Natural killer cell treated with Interleukin-12 subunit alpha and Interleukin-12 subunit beta and Interleukin-15 and Interleukin-18, amount 100 ng/mL, for 72 hours (primary cell): ENCODE data around the gene PLXNA4. TPM values are rescaled to one million over a fixed set of nuclear protein-coding genes. Genes with fewer than 3 reads are reported as not detected.
A peak's percentile ranks its signal among the peaks of the same experiment; 100 is the strongest.

ENCODE experiments used
- ATAC-seq, 2 donors: fragments of 150-1000 bp; cut with Tn5 transposase in 1 of 2; sonication (Bioruptor Pico), chemical (Tn5 transposase) in 1 of 2; 2 replicates each; pipeline ENCODE4 v1.10.0; 2021
- DNase-seq: peaks from one replicate; pipeline ENCODE4 v3.0.0; 2022; ENCODE audit warnings: low spot score
- H3K27ac Mint-ChIP-seq, 2 donors: 1 replicate in 1 of 2; 2 replicates in 1 of 2; pipeline ENCODE4 v1.8.0; 2022; ENCODE audit warnings: mixed read lengths in 2 of 2, mild to moderate bottlenecking in 1 of 2, moderate library complexity in 1 of 2
- H3K27me3 Mint-ChIP-seq, 2 donors: 1 replicate in 1 of 2; 2 replicates in 1 of 2; pipeline ENCODE4 v1.8.0; 2022; ENCODE audit warnings: mixed read lengths in 2 of 2
- H3K36me3 Mint-ChIP-seq: one replicate; pipeline ENCODE4 v1.8.0; 2022; ENCODE audit warnings: mixed read lengths
- H3K4me1 Mint-ChIP-seq, 2 donors: 1 replicate in 1 of 2; 2 replicates in 1 of 2; pipeline ENCODE4 v1.8.0; 2022; ENCODE audit warnings: low read depth in 2 of 2, mixed read lengths in 2 of 2, mild to moderate bottlenecking in 1 of 2
- H3K4me3 Mint-ChIP-seq: one replicate; pipeline ENCODE4 v1.8.0; 2022; ENCODE audit warnings: mixed read lengths
- H3K9me3 Mint-ChIP-seq: 2 replicates; pipeline ENCODE4 v1.8.0; 2022; ENCODE audit warnings: mixed read lengths
- total RNA-seq, 2 donors: library from RNA; stranded (reverse); gene quantifications; one replicate each; pipeline ENCODE4 v1.2.3, GENCODE V29; 2022

The PLXNA4 gene
- total RNA-seq, 2 donors from 2014 or later = 0.14 to 0.21 TPM

GRCh38 chr7:132255898-132256297 is 320.4 kb downstream of the PLXNA4 start:
- no peak overlapping the region for H3K27ac Mint-ChIP-seq
- H3K4me3 Mint-ChIP-seq = no peak overlapping the region
- no peaks in the 10 kb centered on the region for H3K4me1 Mint-ChIP-seq
- no peaks in the 10 kb centered on the region for H3K36me3 Mint-ChIP-seq
- no peak for ATAC-seq
- H3K27me3 Mint-ChIP-seq = no peaks in the 10 kb centered on the region
- no peaks in the 10 kb centered on the region for H3K9me3 Mint-ChIP-seq
- DNase-seq = no peak

DNA sequence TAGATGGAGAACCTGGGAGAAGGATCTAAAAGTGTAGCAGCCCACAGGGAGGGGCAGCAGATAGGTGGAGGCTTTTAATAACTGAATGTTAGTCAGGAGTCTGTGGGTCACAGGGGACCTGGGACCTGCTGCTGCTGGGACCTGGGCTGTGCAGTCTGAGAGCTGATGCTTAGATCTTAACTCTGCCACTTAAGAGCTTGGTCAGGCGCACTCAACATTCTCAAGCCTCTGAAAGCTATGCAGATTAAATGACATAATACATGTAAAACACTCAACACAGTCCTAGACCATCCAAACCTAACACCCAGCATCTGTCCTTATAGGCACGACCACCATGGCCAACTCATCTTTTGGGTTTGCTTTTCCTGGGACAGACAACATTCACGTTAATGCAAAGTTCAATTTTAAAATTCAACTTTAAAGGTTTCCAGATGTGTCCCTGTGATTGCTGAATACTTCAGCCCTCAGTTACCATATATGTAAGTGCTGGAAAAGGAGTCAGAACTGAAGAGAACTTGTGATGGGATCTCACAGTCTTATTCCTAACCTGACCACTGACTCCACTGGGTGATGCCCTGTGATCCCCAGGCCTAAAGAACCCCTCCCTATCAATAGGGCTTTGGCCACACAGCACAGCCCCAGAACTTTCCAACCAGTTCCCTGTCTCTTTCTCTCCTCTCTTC is 321.0 kb downstream of the PLXNA4 start:
- Mint-ChIP-seq H3K4me1 (no peaks in the 10 kb centered on the region), H3K27me3 (peaks cover 0 to 2% of the 10 kb centered on the region in 2 donors), H3K27ac (no peak overlapping the region), H3K36me3 (no peaks in the 10 kb centered on the region), H3K4me3 (no peak overlapping the region), H3K9me3 (no peaks in the 10 kb centered on the region)
- DNase-seq (no peak), ATAC-seq (no peak)

- Mint-ChIP-seq H3K27ac (no peak overlapping the region), H3K27me3 (peaks cover 0 to 6% of the 10 kb centered on the region in 2 donors), H3K9me3 (no peaks in the 10 kb centered on the region), H3K36me3 (no peaks in the 10 kb centered on the region), H3K4me1 (no peaks in the 10 kb centered on the region), H3K4me3 (no peak overlapping the region)
- ATAC-seq (no peak), DNase-seq (no peak)
These were observed 321.8 kb downstream of the PLXNA4 start for GRCh38 chr7:132254455-132254854.

DNA sequence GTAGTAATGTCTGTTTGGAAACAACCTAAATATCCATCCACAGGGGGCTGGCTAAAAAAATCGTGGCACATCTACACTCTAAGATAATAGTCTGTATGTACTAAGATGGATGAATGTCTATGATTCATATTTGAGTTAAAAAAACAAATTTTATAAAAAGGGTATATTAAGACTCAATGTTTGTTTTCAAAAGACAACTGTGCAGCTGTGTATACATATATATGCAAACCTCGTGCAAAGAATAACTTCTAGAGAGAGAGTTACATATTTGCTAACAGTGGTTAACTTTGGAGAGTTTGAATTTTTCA is 323.5 kb downstream of the PLXNA4 start:
- Mint-ChIP-seq H3K4me3 (no peak overlapping the region), H3K36me3 (no peaks in the 10 kb centered on the region), H3K27ac (no peak overlapping the region), H3K9me3 (no peaks in the 10 kb centered on the region), H3K27me3 (peaks cover 0 to 13% of the 10 kb centered on the region in 2 donors), H3K4me1 (no peaks in the 10 kb centered on the region)
- no peak for DNase-seq
- ATAC-seq = no peak

DNA sequence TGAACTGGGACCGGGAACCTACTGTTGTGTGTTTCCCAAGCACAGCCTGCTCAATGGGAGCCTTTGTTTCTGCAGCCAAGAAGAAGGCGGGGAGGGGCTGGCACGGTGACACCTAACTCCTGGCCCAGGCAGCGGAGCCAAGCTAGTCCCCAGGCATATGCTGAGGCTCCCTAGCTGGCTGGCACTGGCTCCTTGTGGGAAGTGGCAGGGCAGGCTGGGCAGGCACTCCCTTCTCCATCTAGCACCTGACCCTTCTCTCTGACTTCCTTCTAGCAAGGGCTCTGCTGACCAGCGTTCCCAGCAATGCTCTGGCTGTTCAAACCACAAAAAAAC is 325.0 kb downstream of the PLXNA4 start:
- Mint-ChIP-seq H3K4me1 (no peaks in the 10 kb centered on the region), H3K9me3 (no peaks in the 10 kb centered on the region), H3K27ac (no peak overlapping the region), H3K27me3 (peaks cover 5 to 23% of the 10 kb centered on the region in 2 donors), H3K4me3 (no peak overlapping the region), H3K36me3 (peaks cover 5% of the 10 kb centered on the region)
- no peak for DNase-seq
- ATAC-seq = peak in 1 of 2 donors; percentile 15

DNA sequence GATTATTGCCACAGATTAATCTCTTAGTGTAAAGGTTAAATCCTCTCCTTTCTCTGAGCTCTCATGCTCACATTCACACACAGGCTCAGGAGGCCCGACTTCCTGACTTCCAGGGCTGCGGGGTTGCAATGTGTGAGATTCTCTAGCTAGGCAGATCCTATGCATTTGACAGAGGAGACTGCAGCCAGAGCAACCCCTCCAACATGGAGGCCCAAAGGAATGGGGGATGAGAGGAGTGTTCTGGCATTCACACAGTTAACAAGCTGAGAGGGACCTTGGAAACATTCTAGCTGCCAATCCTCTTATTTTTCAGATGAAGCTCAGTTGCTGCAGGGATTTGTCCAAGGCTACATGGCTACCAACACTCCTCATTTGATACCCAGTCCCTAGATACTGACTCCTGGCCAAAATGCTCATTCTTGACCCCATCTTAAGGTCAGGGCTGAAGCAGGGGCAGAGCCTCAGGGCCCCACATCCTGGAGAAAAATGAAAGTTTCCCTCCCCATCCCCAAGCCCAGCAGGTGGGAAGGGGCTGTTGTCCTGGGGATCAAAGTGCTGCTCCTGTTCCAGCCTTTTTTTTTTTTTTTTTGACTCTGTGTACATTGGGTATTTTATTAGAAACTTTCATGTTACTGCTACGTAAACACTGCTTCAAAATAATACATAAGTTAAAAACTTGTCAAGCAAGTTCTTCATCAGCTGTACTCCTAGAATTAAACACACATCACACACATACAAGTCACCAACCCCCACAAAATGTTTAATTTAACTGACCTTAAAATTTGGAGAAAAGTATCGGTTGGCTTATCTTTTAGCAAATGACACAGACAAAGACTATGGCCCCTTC is 325.6 kb downstream of the PLXNA4 start:
- H3K27ac Mint-ChIP-seq = no peak overlapping the region
- H3K36me3 Mint-ChIP-seq = peaks cover 6% of the 10 kb centered on the region
- no peaks in the 10 kb centered on the region for H3K9me3 Mint-ChIP-seq
- no peak overlapping the region for H3K4me3 Mint-ChIP-seq
- H3K4me1 Mint-ChIP-seq = no peaks in the 10 kb centered on the region
- no peak for ATAC-seq
- peaks cover 6 to 26% of the 10 kb centered on the region in 2 donors for H3K27me3 Mint-ChIP-seq
- DNase-seq = no peak

- Mint-ChIP-seq H3K27ac (no peak overlapping the region), H3K36me3 (peaks cover 9% of the 10 kb centered on the region), H3K27me3 (peaks cover 7 to 30% of the 10 kb centered on the region in 2 donors), H3K4me3 (no peak overlapping the region), H3K4me1 (no peaks in the 10 kb centered on the region), H3K9me3 (no peaks in the 10 kb centered on the region)
- ATAC-seq = no peak
- DNase-seq = no peak
These were observed 326.9 kb downstream of the PLXNA4 start for GRCh38 chr7:132249256-132249971.

- peaks cover 7 to 30% of the 10 kb centered on the region in 2 donors for H3K27me3 Mint-ChIP-seq
- H3K27ac Mint-ChIP-seq = no peak overlapping the region
- no peaks in the 10 kb centered on the region for H3K9me3 Mint-ChIP-seq
- peaks cover 9% of the 10 kb centered on the region for H3K36me3 Mint-ChIP-seq
- no peak overlapping the region for H3K4me3 Mint-ChIP-seq
- H3K4me1 Mint-ChIP-seq = no peaks in the 10 kb centered on the region
- no peak for ATAC-seq
- DNase-seq = no peak
These were observed 327.4 kb downstream of the PLXNA4 start for GRCh38 chr7:132248841-132249240.

- Mint-ChIP-seq H3K9me3 (no peaks in the 10 kb centered on the region), H3K27me3 (peaks cover 7 to 30% of the 10 kb centered on the region in 2 donors), H3K36me3 (peaks cover 9% of the 10 kb centered on the region), H3K4me3 (no peak overlapping the region), H3K4me1 (no peaks in the 10 kb centered on the region), H3K27ac (no peak overlapping the region)
- no peak for ATAC-seq
- DNase-seq = no peak
These were observed 328.2 kb downstream of the PLXNA4 start for GRCh38 chr7:132247995-132248618.

- no peaks in the 10 kb centered on the region for H3K9me3 Mint-ChIP-seq
- peaks cover 7 to 30% of the 10 kb centered on the region in 2 donors for H3K27me3 Mint-ChIP-seq
- no peaks in the 10 kb centered on the region for H3K4me1 Mint-ChIP-seq
- H3K4me3 Mint-ChIP-seq = no peak overlapping the region
- ATAC-seq (no peak), DNase-seq (no peak)
- H3K36me3 Mint-ChIP-seq = peaks cover 9% of the 10 kb centered on the region
- no peak overlapping the region for H3K27ac Mint-ChIP-seq
These were observed 329.7 kb downstream of the PLXNA4 start for GRCh38 chr7:132246591-132246990.

- Mint-ChIP-seq H3K27me3 (peaks cover 7 to 30% of the 10 kb centered on the region in 2 donors), H3K9me3 (no peaks in the 10 kb centered on the region), H3K4me1 (no peaks in the 10 kb centered on the region), H3K27ac (no peak overlapping the region), H3K36me3 (peaks cover 9% of the 10 kb centered on the region), H3K4me3 (no peak overlapping the region)
- no peak for ATAC-seq
- DNase-seq = no peak
These were observed 330.7 kb downstream of the PLXNA4 start for GRCh38 chr7:132245539-132245938.

DNA sequence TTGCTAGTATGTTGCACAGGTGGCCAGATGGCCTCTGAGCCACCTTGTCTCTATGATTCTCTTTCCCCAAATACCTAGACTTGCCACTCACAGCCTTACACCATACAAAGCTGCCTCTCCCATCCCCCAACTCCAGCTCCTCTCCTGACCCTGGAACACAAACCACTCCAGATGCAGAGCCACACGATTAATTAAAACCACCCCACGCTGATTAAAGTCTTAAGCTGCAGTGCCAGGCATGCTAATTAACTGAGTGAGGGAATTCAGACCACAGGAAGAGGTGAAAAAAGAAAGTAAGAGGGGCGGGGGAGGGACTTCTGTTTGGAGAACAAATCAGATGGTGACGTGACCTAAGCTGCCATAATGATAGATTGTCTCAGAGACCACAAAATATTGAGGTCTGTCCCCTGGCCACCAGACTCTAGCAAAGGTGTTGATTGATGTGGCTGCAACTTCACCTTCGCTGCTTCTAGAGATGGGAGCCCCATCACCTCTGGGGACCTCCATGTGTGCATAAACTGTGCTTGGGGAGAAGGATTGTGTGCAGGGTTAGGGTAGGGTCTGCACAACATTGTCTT is 331.3 kb downstream of the PLXNA4 start:
- no peak overlapping the region for H3K27ac Mint-ChIP-seq
- no peak overlapping the region for H3K4me3 Mint-ChIP-seq
- peaks cover 9% of the 10 kb centered on the region for H3K36me3 Mint-ChIP-seq
- H3K4me1 Mint-ChIP-seq = no peaks in the 10 kb centered on the region
- H3K9me3 Mint-ChIP-seq = no peaks in the 10 kb centered on the region
- no peak for DNase-seq
- H3K27me3 Mint-ChIP-seq = peaks cover 7 to 25% of the 10 kb centered on the region in 2 donors
- no peak for ATAC-seq

DNA sequence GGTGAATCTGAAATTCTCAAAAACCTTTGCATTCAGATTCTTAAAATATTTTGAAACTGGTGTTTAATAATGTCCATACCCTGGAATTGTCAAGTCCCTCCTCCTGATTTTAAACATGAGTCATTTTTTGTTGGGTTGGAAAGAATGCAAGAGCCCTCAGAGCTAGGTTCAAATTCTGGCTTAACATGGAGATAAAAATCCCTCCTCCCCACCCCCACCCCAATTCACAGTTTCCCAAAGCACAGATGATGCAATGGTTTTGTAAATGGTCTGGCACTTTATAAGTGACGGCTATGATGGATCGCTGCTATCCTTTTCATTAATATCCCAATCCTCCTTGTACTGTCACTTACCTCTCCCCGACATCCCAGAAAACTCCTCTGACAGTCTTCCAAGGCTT is 332.8 kb downstream of the PLXNA4 start:
- Mint-ChIP-seq H3K4me1 (no peaks in the 10 kb centered on the region), H3K27me3 (peaks cover 7 to 22% of the 10 kb centered on the region in 2 donors), H3K36me3 (peaks cover 9% of the 10 kb centered on the region), H3K9me3 (no peaks in the 10 kb centered on the region), H3K4me3 (no peak overlapping the region), H3K27ac (no peak overlapping the region)
- no peak for DNase-seq
- no peak for ATAC-seq
